COR-L47 (cell line): ENCODE results near the gene MAS1L.
A peak's percentile ranks its signal among the peaks of the same experiment; 100 is the strongest.

ENCODE experiments used
- DNase-seq: peaks from one replicate; lab custom pipeline; 2025; lab: John Stamatoyannopoulos, UW

MAS1L gene

DNA sequence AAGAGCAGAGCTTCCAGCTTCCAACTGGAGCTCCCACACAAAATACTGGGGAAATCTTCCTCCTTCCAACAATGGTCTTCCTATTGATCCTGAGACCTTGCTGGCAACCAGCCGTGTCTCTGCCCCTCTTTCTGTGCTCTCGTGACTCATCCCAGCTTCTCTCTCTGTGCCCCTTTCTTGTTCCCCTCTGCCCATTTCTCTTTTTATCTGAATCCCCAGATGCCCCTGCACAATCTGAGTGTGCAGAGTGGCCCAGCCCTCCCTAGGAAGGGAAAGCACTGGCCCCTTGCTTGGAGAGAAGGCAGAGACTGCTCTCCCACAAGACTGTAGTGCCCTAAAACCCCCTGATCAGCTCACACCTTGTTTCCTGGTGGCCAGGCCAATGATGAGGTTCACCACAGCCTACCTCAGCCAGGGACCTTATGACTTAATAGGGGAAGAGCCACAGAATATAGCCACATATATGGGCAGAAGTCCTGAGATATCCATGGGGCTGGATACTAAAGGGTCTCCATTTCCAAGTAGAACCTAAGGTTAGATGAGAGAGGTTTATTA, 23.1 kb upstream of the MAS1L start:
- DNase-seq = no peak

- no peak for DNase-seq
Observed at GRCh38 chr6:29510202-29510601, 22.4 kb upstream of the MAS1L start.

DNA sequence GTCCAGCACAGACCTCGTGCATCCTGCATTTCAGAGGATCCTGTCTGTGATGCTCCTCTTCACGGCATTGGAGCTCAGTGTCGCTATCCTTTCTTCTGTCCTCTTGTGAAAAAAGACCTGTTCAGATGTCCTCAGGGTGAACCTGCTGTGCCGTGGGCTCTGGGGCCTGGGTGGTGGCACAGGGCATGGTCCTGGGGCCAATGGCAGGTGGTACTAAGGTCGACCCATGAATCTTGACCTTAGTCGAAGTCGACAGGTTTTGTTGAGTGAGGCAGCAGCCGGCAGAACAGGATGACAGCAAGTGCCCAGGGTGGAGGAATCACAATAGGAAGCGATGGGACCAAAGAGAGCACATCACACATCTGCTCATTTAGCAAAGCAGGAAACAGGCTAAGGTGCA, 22.0 kb upstream of the MAS1L start:
- DNase-seq = no peak

- no peak for DNase-seq
Observed at GRCh38 chr6:29509239-29509638, 21.5 kb upstream of the MAS1L start.

DNA sequence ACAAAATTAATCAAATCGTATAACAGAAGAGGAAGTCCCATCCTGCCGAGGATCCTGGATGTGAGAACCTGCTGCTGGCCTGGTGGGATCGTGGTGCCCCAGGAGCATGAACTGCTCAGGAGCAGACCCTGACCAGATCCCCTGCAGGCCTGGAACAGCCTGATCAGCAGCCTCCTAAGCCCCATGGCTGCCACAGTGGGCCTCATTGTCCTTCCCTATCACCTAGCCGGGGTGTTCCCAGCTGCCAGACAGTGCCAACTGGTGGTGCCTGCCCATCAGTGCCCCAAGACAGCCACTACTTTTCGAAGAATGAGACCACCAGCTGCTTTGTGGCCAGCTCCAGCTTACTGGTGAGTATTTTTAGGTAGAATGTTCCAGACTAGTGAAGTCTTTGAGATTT, 19.6 kb upstream of the MAS1L start:
- no peak for DNase-seq

GRCh38 chr6:29506446-29507067, 18.8 kb upstream of the MAS1L start:
- DNase-seq = no peak

DNA sequence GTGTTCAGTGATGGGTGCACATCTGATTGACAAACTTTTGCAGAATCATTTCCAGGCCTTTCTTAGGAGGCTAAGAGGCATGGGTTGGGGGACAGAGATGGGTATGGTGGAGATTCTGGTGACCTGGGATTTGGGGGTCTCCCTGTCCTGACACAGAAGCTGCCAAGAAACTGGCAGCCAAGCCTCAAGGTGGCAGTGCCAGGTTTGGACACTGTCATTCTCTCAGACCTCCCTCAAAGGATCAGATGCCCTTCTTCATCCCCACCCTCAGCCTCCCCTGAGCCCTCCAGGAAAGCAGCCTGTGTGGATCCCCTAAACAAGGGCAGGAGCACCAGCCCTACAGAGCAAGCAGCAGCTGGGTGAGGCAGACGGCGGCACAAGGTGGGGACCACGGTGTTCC, 18.1 kb upstream of the MAS1L start:
- no peak for DNase-seq

DNA sequence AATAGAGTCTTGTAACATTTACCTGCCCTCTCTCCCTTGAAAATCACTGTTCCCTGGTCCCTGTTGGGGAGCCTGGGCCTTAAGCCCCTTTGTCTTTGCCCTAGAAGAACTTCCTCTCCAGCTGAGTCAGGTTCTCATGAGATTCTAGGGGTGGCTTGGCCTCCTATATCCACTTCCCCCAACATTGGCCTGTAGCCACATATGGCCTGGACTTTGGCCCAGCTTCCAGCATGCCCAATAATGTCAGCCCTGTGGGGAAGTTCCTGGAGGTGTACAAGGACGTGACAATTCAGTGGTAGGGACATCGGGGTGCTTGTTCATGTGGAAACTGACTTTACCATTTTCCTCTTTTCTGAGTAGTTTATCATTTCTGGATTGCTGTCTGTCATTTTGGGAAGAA, 17.2 kb upstream of the MAS1L start:
- DNase-seq = no peak

DNA sequence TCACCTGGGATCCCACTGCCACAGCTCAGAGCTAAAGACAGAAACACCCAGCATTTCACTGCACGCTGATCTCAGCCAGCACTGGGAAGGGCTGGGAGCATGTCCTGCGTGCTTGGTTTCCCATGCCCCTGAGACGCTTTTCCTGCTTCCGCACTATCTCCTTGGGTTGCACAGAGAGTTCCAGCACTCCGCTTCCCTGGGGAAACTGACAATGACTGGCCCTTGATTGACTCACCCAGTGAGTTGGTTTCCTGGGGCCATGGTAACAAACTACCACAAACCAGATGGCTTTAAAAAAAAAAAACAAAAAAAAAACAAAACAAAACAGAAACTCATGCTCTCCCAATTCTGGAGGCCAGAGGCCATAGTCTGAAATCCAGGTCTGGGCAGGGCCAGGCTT, 14.8 kb upstream of the MAS1L start:
- no peak for DNase-seq

- no peak for DNase-seq
Observed at GRCh38 chr6:29502181-29502580, 14.4 kb upstream of the MAS1L start.

DNA sequence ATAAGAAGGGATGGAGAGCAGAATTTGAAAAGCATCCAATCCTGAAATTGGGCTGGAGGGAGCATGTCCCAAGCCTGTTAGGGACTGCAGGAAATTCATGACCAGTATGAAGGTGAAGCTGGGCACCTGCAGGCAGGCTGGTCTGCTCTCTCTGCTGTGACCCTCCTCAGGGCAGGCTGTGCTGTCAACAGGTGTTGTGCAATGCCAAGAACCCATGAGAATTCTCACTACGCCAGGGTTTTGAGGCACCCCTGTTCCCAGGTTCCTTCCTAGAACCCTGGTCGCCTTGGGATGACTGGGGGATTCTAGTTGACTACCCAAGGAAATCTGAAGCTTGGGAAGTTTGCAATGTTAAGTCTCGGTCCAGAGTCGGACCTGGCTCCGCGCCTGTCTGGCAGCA, 13.3 kb upstream of the MAS1L start:
- DNase-seq = no peak

DNA sequence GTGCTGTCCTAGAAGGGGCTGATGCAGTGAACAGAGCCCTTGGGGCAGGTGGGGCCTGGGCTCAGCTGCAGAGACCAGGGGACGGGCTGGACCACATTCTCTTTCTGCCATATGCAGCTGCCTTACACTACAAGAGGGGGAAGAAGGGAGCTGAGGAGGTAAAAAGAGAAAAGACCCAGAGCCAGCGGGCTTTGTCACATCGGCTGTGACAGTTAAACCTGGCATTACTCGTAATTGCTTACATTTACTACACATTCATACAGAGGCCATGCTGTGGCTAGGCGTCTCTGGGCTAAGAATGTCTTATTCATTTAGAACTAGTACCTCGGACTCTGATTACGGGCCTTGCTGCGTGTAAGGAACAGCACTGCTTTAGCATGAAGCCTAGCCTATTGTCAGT, 12.8 kb upstream of the MAS1L start:
- DNase-seq = no peak

DNA sequence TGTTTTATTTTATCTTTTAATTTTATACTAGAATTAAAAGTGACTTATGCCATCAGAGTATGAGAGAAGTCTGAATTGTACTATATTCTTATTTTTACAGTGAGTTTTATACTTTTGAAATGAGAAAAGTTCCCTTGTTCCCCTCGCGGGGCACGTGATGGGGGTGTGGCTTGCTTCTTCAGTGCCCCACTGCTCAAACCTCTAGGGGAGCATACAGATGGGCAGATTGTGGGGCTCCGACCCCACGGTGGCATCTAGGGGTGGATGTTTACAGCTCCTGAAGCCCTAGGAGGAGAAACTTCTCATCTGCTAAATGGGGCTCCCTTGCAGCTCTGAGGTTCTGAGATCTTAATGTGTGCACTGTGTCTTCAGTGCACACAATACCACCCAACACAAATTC, 11.9 kb upstream of the MAS1L start:
- no peak for DNase-seq

DNA sequence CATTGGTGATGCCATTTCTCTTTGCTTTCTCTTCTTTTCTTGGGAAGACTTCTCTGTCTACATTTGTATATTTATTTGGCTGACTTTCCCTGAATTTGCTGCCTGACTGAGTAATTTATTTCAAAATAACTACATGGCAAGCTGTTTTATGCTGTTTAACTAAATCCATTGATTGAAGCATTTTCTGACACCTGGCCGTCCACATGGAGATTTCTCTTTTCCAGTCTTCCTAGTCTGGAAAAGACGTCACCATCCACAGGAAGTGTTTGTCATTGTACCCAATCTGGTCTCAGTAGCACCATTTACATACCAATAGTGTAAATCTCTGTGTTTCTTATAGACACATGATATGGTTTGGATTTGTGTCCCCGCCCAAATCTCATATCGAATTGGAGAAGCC, 9.2 kb upstream of the MAS1L start:
- no peak for DNase-seq

GRCh38 chr6:29495571-29495970, 7.8 kb upstream of the MAS1L start:
- DNase-seq = no peak

GRCh38 chr6:29494131-29494530, 6.4 kb upstream of the MAS1L start:
- no peak for DNase-seq

DNA sequence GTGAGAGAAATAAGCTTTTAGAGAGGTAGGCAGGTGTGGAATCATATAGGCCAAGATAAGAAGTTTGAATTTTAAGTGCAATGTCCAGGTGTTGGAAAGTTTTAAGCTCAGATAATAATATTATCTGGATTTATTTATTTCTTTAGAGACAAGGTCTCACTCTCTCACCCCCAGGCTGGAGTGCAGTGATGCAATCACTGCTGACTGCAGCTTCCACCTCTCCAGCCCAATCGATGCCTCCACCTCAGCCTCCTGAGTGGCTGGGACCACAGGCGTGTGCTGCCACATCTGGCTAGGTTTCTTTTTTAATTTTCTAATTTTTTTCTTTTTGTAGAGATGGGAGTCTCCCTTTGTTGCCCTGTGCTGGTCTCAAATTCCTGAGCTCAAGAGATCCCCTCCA, 5.5 kb upstream of the MAS1L start:
- no peak for DNase-seq

DNA sequence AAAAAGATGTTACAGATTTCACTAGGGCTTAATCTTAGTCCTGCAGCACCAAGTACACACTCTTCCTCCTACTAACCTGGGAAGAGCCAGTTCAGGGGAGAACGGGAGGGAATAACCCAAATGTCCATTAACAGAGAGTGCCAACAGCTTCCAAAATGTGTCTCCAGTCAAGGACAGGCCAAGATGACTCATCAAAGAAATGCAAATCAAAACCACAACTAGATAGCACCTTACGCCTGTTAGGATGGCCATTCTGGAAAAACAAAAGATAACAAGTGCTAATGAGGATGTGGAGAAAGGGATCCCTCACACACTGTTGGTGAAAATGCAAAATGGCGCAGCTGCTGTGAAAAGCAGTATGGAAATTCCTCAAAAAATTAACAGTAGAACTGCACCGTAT, 3.8 kb upstream of the MAS1L start:
- no peak for DNase-seq

GRCh38 chr6:29490552-29490951, 2.8 kb upstream of the MAS1L start:
- DNase-seq = no peak

DNA sequence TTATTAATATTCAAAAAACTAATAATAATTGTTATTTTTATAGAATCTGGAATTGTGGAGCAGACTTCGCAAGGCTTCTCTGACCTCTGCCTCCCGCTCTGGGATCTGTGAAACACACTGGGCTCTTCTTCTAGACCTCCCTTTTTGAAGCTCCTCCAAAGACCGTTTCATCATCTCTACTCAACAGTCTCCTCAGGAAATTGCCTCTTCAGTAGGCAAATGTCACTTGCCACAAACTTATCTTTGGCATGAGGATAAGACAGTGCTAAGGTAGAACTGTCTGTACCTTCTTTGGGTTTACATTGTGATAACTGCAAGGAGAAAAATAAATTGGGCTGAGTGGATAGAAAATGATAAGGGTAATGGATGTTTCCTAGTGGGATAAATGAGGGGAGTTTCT, 2.3 kb upstream of the MAS1L start:
- DNase-seq = no peak

- DNase-seq = no peak
Observed at GRCh38 chr6:29489286-29489685, 1.5 kb upstream of the MAS1L start.

DNA sequence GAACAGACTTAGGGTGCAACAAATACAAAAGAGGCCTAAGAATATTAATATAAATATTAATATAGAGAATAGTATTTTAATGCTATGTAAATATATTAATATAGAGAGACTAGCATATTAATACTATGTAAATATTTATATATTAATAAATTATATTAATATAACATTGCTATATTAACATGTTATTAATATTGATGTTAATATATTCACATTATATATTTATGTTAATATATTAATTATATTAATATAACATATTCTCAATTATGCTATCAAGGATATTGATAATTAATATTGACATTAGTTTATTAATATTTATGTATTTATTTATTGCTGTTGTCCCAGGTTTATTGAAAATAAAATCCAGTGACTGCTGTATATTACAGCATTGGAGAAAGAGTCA, 1.1 kb upstream of the MAS1L start:
- DNase-seq = no peak

GRCh38 chr6:29487131-29487530, 625 bp downstream of the MAS1L start:
- DNase-seq = no peak

GRCh38 chr6:29486577-29486976, 1.2 kb downstream of the MAS1L start:
- DNase-seq = peak; percentile 4

DNA sequence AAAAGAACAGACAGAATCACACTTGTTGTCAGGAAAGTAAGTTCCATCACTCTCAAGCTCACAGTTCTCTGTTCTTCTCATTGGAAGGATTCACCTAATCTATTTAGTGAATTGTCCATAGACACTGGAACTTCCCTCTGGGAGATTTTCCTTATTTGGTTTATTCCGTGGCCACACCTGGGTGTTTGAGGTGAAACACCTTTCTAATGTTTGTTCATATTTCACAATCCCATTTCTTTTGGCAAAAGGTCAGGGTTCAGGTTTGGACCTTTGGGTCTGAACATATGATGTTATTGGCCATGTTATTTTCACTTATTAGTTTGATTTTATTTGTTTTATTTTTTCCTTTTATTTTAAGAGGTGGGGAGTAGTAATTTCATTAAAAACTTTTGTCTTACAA, 4.0 kb downstream of the MAS1L start:
- DNase-seq = no peak
